Heart left ventricle (tissue), 16 donors: ENCODE measurements around the gene RITA1. TPM values are rescaled to one million over a fixed set of nuclear protein-coding genes. Genes with fewer than 3 reads are reported as not detected.

Experiments used
- ATAC-seq, 4 donors: fragments of 200-7000 bp; cut with Tn5 transposase; one replicate each; pipeline ENCODE4 v1.9.1; 2020 to 2022; ENCODE audit warnings: moderate library complexity in 4 of 4, mild to moderate bottlenecking in 3 of 4, moderate number of reproducible peaks in 1 of 4
- DNase-seq, 5 donors: peaks; one replicate each; pipeline ENCODE4 v3.0.0-alpha.2; 2020
- H3K27ac ChIP-seq, 12 donors: fragments of 200-600 bp; sonication (generic) in 4 of 12; one replicate each; pipeline versions ENCODE4 v1.5.0 to v1.8.0; 2016 to 2022; ENCODE audit warnings: mild to moderate bottlenecking in 2 of 12
- H3K27me3 ChIP-seq, 9 donors: fragments of 200-600 bp; sonication (generic) in 2 of 9; one replicate each; pipeline versions ENCODE4 v1.5.1 to v1.8.0; 2016 to 2022; ENCODE audit warnings: mild to moderate bottlenecking in 3 of 9
- H3K36me3 ChIP-seq, 9 donors: fragments of 200-600 bp; sonication (generic) in 2 of 9; one replicate each; pipeline versions ENCODE4 v1.5.0 to v1.8.0; 2018 to 2022; ENCODE audit warnings: mild to moderate bottlenecking in 2 of 9
- H3K4me1 ChIP-seq, 12 donors: fragments of 200-600 bp; sonication (generic) in 4 of 12; one replicate each; pipeline versions ENCODE4 v1.5.0 to v1.8.0; 2016 to 2022; ENCODE audit warnings: mild to moderate bottlenecking in 3 of 12
- H3K4me3 ChIP-seq, 12 donors: fragments of 200-600 bp; sonication (generic) in 4 of 12; one replicate each; pipeline versions ENCODE4 v1.5.0 to v1.8.0; 2017 to 2022; ENCODE audit warnings: mild to moderate bottlenecking in 9 of 12, moderate library complexity in 4 of 12
- H3K9me3 ChIP-seq, 12 donors: fragments of 200-600 bp; sonication (generic) in 4 of 12; one replicate each; pipeline versions ENCODE4 v1.5.0 to v1.8.0; 2016 to 2022; ENCODE audit warnings: mild to moderate bottlenecking in 1 of 12
- POLR2A ChIP-seq, 2 donors: fragments of 450-650 bp; IDR thresholded peaks; one replicate each; pipeline ENCODE4 v1.6.1; 2017; ENCODE audit warnings: antibody characterized with exemption in 2 of 2, mild to moderate bottlenecking in 2 of 2, moderate library complexity in 2 of 2
- WGBS, 4 donors: extraction: QIAGEN DNeasy Blood & Tissue Kit in 2 of 4; methylation state at CpG; one replicate each; pipeline versions ENCODE4 v1.1.5 to v1.1.7; 2013 to 2018; 5-methylcytosine and 5-hydroxymethylcytosine counted together
- intact Hi-C, 10 donors: fragments of 100-400 bp; cut with DNase I; formaldehyde crosslinking; loops; one replicate each; pipeline versions ENCODE4 v1.11.1 to v1.14.2; 2022
- polyA plus RNA-seq, 2 donors: library from polyadenylated mRNA; stranded (reverse); fragments of 200-250 nt; gene quantifications; one replicate each; pipeline ENCODE4 v1.2.3, GENCODE V29; 2013
- total RNA-seq, 9 donors: library from RNA; depleted of rRNA in 2 of 9; stranded (reverse); fragments of >200 nt in 2 of 9; fragmentation: NEBNext Ultra II Directional in 3 of 9; extraction: Animal tissue kit (Norgen Biotek cat#: 25700) in 3 of 9; gene quantifications; one replicate each; pipeline versions ENCODE4 v1.1.0 to v1.2.4, GENCODE V29; 2016 to 2023
- TF ChIP-seq, protein P1 (sequence below), 12 donors: fragments of 200-600 bp; sonication (generic) in 4 of 12; IDR thresholded peaks; one replicate each; pipeline versions ENCODE4 v1.5.0 to v1.8.0; 2018 to 2022; ENCODE audit warnings: antibody characterized with exemption in 12 of 12, mild to moderate bottlenecking in 5 of 12
- donor health status: ischemic (EF 13 %, LVEDD 7.1; RV severe dilation, severe dysfunction).
- donor health status: healthy with polysubstance abuse.
- donor health status: DM: no; HTN: yes; CAD: no.
- donor health status: DM: no; HTN: no; CAD: no.
- donor health status: ischemic (EF 25% LVEDD 6.9; RV normal size, moderate dysfunction).
- donor health status: ischemic (EF 25% LVEDD 5.7; RV mildly dilated, moderate dysfunction).
- donor health status: healthy.
- donor health status: DM: yes; HTN: yes; CAD: no.
- donor health status: ischemic (EF 35%, LVEDD 5.7; RV mildly dilated, moderate dysfunction).
- donor health status: nonischemic (EF 11% LVEDD 7.7; RV severe dilation, severe dysfunction).
- donor health status: DM: yes; HTN: yes; CAD: no.
- donor health status: PGD.
- donor health status: ischemic (EF 29% LVEDD 5.4; RV normal size, mild dysfunction).
- donor health status: nonischemic (EF 23%, LVEDD 6.1; RV moderate dilation, normal function).

The RITA1 gene
- total and polyA plus RNA-seq, 11 donors: 10.4 to 30.7 (median 14.7) TPM

- Histone ChIP-seq H3K9me3 (no peaks in the 10 kb centered on the region), H3K27me3 (no peaks in the 10 kb centered on the region), H3K36me3 (peaks cover 0 to 40% (median 28%) of the 10 kb centered on the region in 9 donors), H3K27ac (peak overlapping the region in 9 of 12 donors; percentile 1 to 98 (median 90)), H3K4me1 (peaks cover 11 to 82% (median 73%) of the 10 kb centered on the region in 12 donors), H3K4me3 (no peak overlapping the region)
- DNase-seq: no peak
- WGBS, 4 donors: 95 to 98% (median 95%) methylated on average over 4 of the region's 4 CpGs
- ATAC-seq: no peak
- intact Hi-C loops: loop anchor here in 5 of 10 donors (5.0 to 10.0 kb wide), 5 partner anchors 32 to 72 kb away; no protein-coding TSS in a partner anchor
- TF ChIP-seq, protein P1, sequence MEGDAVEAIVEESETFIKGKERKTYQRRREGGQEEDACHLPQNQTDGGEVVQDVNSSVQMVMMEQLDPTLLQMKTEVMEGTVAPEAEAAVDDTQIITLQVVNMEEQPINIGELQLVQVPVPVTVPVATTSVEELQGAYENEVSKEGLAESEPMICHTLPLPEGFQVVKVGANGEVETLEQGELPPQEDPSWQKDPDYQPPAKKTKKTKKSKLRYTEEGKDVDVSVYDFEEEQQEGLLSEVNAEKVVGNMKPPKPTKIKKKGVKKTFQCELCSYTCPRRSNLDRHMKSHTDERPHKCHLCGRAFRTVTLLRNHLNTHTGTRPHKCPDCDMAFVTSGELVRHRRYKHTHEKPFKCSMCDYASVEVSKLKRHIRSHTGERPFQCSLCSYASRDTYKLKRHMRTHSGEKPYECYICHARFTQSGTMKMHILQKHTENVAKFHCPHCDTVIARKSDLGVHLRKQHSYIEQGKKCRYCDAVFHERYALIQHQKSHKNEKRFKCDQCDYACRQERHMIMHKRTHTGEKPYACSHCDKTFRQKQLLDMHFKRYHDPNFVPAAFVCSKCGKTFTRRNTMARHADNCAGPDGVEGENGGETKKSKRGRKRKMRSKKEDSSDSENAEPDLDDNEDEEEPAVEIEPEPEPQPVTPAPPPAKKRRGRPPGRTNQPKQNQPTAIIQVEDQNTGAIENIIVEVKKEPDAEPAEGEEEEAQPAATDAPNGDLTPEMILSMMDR (IDR thresholded peaks at IDR 0.05): no peak
- TF ChIP-seq POLR2A (IDR thresholded peaks at IDR 0.05): no peak
These were observed 39.4 kb downstream of the RITA1 start for GRCh38 chr12:113224955-113225354.

- H3K36me3 ChIP-seq: peaks cover 0 to 58% (median 48%) of the 10 kb centered on the region in 9 donors
- DNase-seq: peak in 4 of 5 donors; percentile 63 to 77 (median 69)
- ATAC-seq: peak; percentile 45 to 62 (median 58)
- intact Hi-C loops: loop anchor here in 5 of 10 donors (1.0 to 10.0 kb wide), 4 partner anchors 17 to 70 kb away; no protein-coding TSS in a partner anchor
- 54 to 69% (median 60%) methylated on average over 13 of the region's 13 CpGs for WGBS, 4 donors
- peak overlapping the region; percentile 19 to 94 (median 88) for H3K27ac ChIP-seq
- H3K4me1 ChIP-seq: peaks cover 11 to 93% (median 85%) of the 10 kb centered on the region in 12 donors
- no peak overlapping the region for H3K4me3 ChIP-seq
- TF ChIP-seq, protein P1 (IDR thresholded peaks at IDR 0.05): peak in 2 of 12 donors; percentile 14 to 27
- no peak for TF ChIP-seq POLR2A (IDR thresholded peaks at IDR 0.05)
- no peaks in the 10 kb centered on the region for H3K9me3 ChIP-seq
- no peaks in the 10 kb centered on the region for H3K27me3 ChIP-seq
These were observed 41.4 kb downstream of the RITA1 start for GRCh38 chr12:113226696-113227568.

DNA sequence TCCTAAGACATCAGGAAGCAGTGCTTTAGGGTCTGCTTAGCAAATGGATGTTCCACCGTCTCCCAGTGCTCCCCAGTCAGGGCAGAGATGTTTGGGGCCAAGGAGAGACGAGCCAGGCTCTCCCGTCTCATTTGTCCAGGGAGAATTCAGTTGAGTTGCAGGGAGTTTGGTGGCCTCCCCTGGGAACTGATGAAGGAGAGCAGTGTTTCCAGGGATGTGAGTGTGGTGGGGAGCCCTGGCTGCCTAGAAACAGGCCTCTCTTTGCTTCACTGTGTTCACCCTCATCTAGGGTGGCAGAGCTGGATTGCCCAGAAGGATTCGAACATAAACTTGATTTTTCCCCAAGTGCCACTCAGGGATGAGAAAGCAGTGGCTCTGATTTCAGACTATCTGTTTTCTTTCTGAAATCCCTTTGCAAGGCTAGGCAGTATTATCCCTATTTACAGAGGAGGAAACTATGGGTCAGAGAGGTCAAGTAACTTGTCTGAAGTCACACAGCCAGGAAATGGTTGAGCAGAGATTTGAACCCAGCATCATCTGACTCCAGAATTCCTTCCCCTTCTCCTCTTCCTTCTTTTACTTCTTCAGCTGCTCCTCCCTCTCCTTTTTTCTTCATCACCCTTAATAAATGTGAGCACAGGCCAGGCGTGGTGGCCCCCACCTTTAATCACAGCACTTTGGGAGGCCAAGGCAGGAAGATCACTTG lies 42.3 kb downstream of the RITA1 start:
- DNase-seq (no peak), ATAC-seq (no peak)
- H3K36me3 ChIP-seq: peaks cover 0 to 67% (median 57%) of the 10 kb centered on the region in 9 donors
- H3K4me1 ChIP-seq: peaks cover 7 to 94% (median 85%) of the 10 kb centered on the region in 12 donors
- WGBS, 4 donors: 66 to 75% (median 70%) methylated on average over 5 of the region's 5 CpGs
- H3K27ac ChIP-seq: peak overlapping the region; percentile 19 to 94 (median 88)
- no peaks in the 10 kb centered on the region for H3K27me3 ChIP-seq
- no peaks in the 10 kb centered on the region for H3K9me3 ChIP-seq
- H3K4me3 ChIP-seq: no peak overlapping the region
- intact Hi-C loops: loop anchor here in 4 of 10 donors (5.0 to 10.0 kb wide), 3 partner anchors 34 to 69 kb away; no protein-coding TSS in a partner anchor
- TF ChIP-seq, protein P1 (IDR thresholded peaks at IDR 0.05): no peak
- TF ChIP-seq POLR2A (IDR thresholded peaks at IDR 0.05): no peak
